Sigmoid colon (tissue), 7 donors: ENCODE results near the gene CACNA1C. TPM values are rescaled to one million over a fixed set of nuclear protein-coding genes. Genes with fewer than 3 reads are reported as not detected.
A peak's percentile ranks its signal among the peaks of the same experiment; 100 is the strongest.

ENCODE experiments used
- DNase-seq: peaks from one replicate; pipeline ENCODE4 v3.0.0-alpha.2; 2019
- H3K27ac ChIP-seq, 4 donors: fragments of 200-600 bp; sonication (generic); one replicate each; pipeline ENCODE4 v1.5.1; 2016 to 2019; ENCODE audit warnings: mild to moderate bottlenecking in 1 of 4
- H3K27me3 ChIP-seq, 3 donors: fragments of 200-600 bp; sonication (generic); one replicate each; pipeline ENCODE4 v1.5.1; 2019; ENCODE audit warnings: mild to moderate bottlenecking in 1 of 3
- H3K36me3 ChIP-seq, 4 donors: fragments of 200-600 bp; sonication (generic); one replicate each; pipeline ENCODE4 v1.5.1; 2016 to 2019
- H3K4me1 ChIP-seq, 4 donors: fragments of 200-600 bp; sonication (generic); one replicate each; pipeline ENCODE4 v1.5.1; 2017 to 2019
- H3K4me3 ChIP-seq, 4 donors: fragments of 200-600 bp; sonication (generic); one replicate each; pipeline ENCODE4 v1.5.1; 2017 to 2019; ENCODE audit warnings: mild to moderate bottlenecking in 2 of 4, moderate library complexity in 1 of 4
- H3K9me3 ChIP-seq, 4 donors: fragments of 200-600 bp in 3 of 4; sonication (generic) in 3 of 4; one replicate each; pipeline versions ENCODE4 v1.5.1 to v1.6.1; 2013 to 2019
- EP300 ChIP-seq, 4 donors: sonication (generic); formaldehyde crosslinking; IDR thresholded peaks; one replicate each; pipeline ENCODE4 v1.6.1; 2017; ENCODE audit warnings: antibody characterized with exemption in 4 of 4
- POLR2A ChIP-seq, 2 donors: fragments of 450-650 bp; IDR thresholded peaks; one replicate each; pipeline ENCODE4 v1.6.1; 2016; ENCODE audit warnings: antibody characterized with exemption in 2 of 2, mild to moderate bottlenecking in 2 of 2, moderate library complexity in 2 of 2
- POLR2AphosphoS5 ChIP-seq, 4 donors: sonication (generic); formaldehyde crosslinking; IDR thresholded peaks; one replicate each; pipeline ENCODE4 v1.6.1; 2017; ENCODE audit warnings: antibody characterized with exemption in 4 of 4
- WGBS, 2 donors: extraction: QIAGEN DNeasy Blood & Tissue Kit; methylation state at CpG; one replicate each; pipeline ENCODE4 v1.1.7; 2013; 5-methylcytosine and 5-hydroxymethylcytosine counted together
- intact Hi-C: fragments of 100-400 bp; cut with DNase I; formaldehyde crosslinking; loops from one replicate; pipeline ENCODE4 v1.15.1; 2023
- polyA plus RNA-seq, 3 donors: library from polyadenylated mRNA; stranded (reverse); fragments of 200-250 nt; gene quantifications; one replicate each; pipeline ENCODE4 v1.2.3, GENCODE V29; 2013
- total RNA-seq, 4 donors: library from RNA; depleted of rRNA; stranded (reverse); fragments of >200 nt; gene quantifications; one replicate each; pipeline ENCODE4 v1.1.0, GENCODE V29; 2016
- TF ChIP-seq, protein P1 (sequence below), 4 experiments: fragments of 450-650 bp in 3 of 4; fragments of 200-600 bp in 1 of 4; IDR thresholded peaks; one replicate each; pipeline ENCODE4 v1.5.1; 2016 to 2019; ENCODE audit warnings: antibody characterized with exemption in 4 of 4, mild to moderate bottlenecking in 3 of 4, moderate library complexity in 2 of 4
- donor health status: healthy with polysubstance abuse.
- donor health status: Bipolar disorder and iron deficiency.
- donor health status: healthy.

CACNA1C gene
- total and polyA plus RNA-seq, 7 donors = 0.46 to 213 (median 62.0) TPM

DNA sequence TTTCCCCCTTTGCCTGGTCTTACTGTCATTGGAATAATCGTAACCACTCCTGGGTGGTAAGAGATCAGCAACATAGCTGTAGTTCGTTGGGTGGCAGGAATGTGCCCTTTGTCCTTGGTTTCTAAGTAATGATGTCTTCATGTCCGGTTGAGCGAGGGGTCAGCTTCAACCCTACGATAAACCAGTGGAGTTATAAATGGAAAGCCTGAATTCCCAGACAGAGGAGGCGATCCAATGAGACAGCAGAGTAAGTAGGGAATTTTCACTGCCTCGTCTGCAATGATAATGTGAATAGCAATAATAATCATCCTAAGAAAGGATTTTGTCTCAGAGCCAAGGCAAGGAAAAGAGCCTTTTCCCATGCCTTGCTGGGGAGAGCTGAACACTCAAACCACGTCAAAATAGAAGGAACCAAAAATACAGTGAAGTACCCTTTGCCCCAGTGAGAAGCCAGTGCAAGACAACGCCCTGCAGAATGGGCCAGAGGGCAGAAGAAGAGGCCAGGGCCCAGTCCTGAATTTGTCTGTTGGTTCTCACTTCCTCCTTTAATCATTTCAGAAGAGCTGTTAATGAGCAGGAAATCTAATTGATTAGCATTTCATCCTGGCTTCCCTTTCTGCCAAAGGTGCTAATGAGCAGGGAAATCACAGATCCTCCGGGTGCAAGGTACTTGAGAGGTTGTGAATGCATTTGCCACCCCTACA lies 330.7 kb downstream of the CACNA1C start:
- peak overlapping the region; percentile 72 to 90 (median 84) for H3K27ac ChIP-seq
- H3K27me3 ChIP-seq = no peaks in the 10 kb centered on the region
- H3K9me3 ChIP-seq = no peaks in the 10 kb centered on the region
- H3K4me1 ChIP-seq = peaks cover 0 to 87% (median 78%) of the 10 kb centered on the region in 4 donors
- no peak for TF ChIP-seq EP300 (IDR thresholded peaks at IDR 0.05)
- no peak for TF ChIP-seq POLR2A (IDR thresholded peaks at IDR 0.05)
- no peak for TF ChIP-seq POLR2AphosphoS5 (IDR thresholded peaks at IDR 0.05)
- TF ChIP-seq, protein P1, sequence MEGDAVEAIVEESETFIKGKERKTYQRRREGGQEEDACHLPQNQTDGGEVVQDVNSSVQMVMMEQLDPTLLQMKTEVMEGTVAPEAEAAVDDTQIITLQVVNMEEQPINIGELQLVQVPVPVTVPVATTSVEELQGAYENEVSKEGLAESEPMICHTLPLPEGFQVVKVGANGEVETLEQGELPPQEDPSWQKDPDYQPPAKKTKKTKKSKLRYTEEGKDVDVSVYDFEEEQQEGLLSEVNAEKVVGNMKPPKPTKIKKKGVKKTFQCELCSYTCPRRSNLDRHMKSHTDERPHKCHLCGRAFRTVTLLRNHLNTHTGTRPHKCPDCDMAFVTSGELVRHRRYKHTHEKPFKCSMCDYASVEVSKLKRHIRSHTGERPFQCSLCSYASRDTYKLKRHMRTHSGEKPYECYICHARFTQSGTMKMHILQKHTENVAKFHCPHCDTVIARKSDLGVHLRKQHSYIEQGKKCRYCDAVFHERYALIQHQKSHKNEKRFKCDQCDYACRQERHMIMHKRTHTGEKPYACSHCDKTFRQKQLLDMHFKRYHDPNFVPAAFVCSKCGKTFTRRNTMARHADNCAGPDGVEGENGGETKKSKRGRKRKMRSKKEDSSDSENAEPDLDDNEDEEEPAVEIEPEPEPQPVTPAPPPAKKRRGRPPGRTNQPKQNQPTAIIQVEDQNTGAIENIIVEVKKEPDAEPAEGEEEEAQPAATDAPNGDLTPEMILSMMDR (IDR thresholded peaks at IDR 0.05) = no peak
- 46 to 71% methylated on average over 10 of the region's 10 CpGs for WGBS, 2 donors
- intact Hi-C loops = loop anchor here (5.0 kb wide), 2 partner anchors 49 to 199 kb away; no protein-coding TSS in a partner anchor
- H3K4me3 ChIP-seq = no peak overlapping the region
- no peaks in the 10 kb centered on the region for H3K36me3 ChIP-seq
- no peak for DNase-seq

DNA sequence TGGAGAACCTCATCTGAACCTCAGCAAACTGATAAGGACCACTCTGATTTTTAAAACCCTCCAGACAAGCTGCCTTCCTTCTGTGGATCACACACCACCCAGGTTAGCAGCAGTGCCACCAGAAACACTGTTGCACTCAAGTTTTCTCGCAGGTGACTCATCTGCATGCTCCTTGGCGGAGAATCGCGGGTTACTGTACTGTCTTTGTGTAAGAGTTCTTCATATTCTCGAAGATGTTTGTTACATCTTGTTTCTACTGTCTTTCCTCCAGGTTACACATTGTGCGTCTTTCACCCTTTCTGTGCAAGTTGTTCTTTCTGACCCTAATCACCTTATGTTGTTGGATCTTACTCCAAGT lies 331.2 kb downstream of the CACNA1C start:
- H3K9me3 ChIP-seq = no peaks in the 10 kb centered on the region
- H3K36me3 ChIP-seq = no peaks in the 10 kb centered on the region
- no peaks in the 10 kb centered on the region for H3K27me3 ChIP-seq
- H3K4me1 ChIP-seq = peaks cover 0 to 87% (median 76%) of the 10 kb centered on the region in 4 donors
- 93% methylated on average over 6 of the region's 6 CpGs for WGBS, 2 donors
- no peak for DNase-seq
- H3K27ac ChIP-seq = peak overlapping the region; percentile 72 to 90 (median 84)
- no peak overlapping the region for H3K4me3 ChIP-seq
- no peak for TF ChIP-seq EP300 (IDR thresholded peaks at IDR 0.05)
- TF ChIP-seq POLR2AphosphoS5 (IDR thresholded peaks at IDR 0.05) = peak in 3 of 4 donors; percentile 29 to 75 (median 47)
- intact Hi-C loops = loop anchor here (5.0 kb wide), 2 partner anchors 48 to 198 kb away; no protein-coding TSS in a partner anchor

DNA sequence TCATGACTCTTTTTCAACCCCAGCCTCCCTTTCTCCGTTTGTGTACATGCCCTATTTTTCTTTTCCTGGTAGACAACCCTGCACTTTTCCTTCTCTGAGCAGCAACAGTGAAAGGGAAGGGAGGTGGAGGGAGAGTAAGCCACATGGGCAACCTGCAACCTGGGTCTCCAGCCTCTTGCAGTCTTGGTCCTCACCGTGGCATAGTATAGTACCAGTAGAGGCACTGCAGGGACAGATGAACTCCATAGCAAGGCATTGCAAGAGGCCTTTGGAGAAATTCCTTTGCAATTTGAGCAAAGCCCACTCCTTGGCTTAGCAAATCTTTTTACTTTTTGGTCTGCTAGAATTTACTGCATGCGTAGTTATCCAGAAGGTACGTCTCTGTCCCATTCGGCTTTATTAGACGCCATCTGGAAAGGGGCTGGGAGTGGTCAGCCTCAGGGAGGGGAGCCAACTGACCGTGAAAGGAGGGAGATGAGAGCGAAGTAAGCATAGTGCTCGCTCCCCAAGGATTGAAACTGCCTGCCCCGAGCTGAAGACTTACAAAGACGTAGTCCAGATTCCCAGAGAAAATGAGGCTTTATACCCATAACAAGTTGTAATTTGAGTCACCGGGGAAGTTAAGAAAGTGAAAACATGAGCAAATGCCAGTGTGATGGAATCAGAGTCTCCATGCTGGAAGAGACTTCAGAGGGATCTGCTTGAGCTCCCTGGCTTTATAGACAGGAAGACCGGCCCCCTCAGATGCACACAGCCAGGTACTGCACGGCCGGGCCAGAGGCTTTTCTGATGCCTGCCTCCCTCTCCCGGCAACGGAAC lies 332.0 kb downstream of the CACNA1C start:
- Histone ChIP-seq H3K4me1 (peaks cover 0 to 89% (median 79%) of the 10 kb centered on the region in 4 donors), H3K36me3 (no peaks in the 10 kb centered on the region), H3K27ac (peak overlapping the region; percentile 72 to 90 (median 84)), H3K9me3 (no peaks in the 10 kb centered on the region), H3K4me3 (peak overlapping the region in 3 of 4 donors; percentile 22 to 26 (median 23)), H3K27me3 (no peaks in the 10 kb centered on the region)
- 79 to 88% methylated on average over 17 of the region's 17 CpGs for WGBS, 2 donors
- intact Hi-C loops = loop anchor here (5.0 kb wide), 2 partner anchors 48 to 198 kb away; no protein-coding TSS in a partner anchor
- TF ChIP-seq, protein P1 (IDR thresholded peaks at IDR 0.05) = peak in 1 of 4 experiments; percentile 7
- TF ChIP-seq POLR2A (IDR thresholded peaks at IDR 0.05) = no peak
- TF ChIP-seq EP300 (IDR thresholded peaks at IDR 0.05) = peak in 1 of 4 donors; percentile 20
- peak; percentile 42 to 58 (median 48) for TF ChIP-seq POLR2AphosphoS5 (IDR thresholded peaks at IDR 0.05)
- no peak for DNase-seq

DNA sequence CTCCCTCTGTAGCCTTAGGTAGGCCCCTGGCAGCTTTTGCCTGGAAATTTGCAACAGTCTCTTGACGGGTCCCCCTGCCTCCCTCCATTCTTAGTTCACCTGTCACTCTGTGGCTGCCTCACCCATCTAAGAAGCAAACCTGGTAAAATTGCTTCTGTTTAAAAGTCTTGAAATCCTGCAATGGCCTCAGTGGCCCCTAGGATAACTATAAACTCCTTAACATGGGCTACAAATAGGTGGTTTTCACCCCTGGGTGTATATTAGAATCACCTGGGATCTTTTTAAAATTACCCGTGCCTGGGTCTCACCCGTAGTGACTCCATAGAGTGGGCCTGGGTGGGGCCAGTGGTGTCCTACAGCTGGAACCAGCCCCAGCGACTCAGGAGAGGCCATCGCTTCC lies 332.7 kb downstream of the CACNA1C start:
- no peaks in the 10 kb centered on the region for H3K36me3 ChIP-seq
- intact Hi-C loops = no loop called here
- peak overlapping the region; percentile 72 to 90 (median 84) for H3K27ac ChIP-seq
- H3K9me3 ChIP-seq = no peaks in the 10 kb centered on the region
- no peaks in the 10 kb centered on the region for H3K27me3 ChIP-seq
- no peak for TF ChIP-seq POLR2AphosphoS5 (IDR thresholded peaks at IDR 0.05)
- no peak for TF ChIP-seq EP300 (IDR thresholded peaks at IDR 0.05)
- TF ChIP-seq, protein P1 (IDR thresholded peaks at IDR 0.05) = no peak
- TF ChIP-seq POLR2A (IDR thresholded peaks at IDR 0.05) = no peak
- no peak for DNase-seq
- peak overlapping the region in 2 of 4 donors; percentile 22 to 23 for H3K4me3 ChIP-seq
- WGBS, 2 donors = 92 to 94% methylated on average over 5 of the region's 5 CpGs
- H3K4me1 ChIP-seq = peaks cover 0 to 88% (median 80%) of the 10 kb centered on the region in 4 donors

DNA sequence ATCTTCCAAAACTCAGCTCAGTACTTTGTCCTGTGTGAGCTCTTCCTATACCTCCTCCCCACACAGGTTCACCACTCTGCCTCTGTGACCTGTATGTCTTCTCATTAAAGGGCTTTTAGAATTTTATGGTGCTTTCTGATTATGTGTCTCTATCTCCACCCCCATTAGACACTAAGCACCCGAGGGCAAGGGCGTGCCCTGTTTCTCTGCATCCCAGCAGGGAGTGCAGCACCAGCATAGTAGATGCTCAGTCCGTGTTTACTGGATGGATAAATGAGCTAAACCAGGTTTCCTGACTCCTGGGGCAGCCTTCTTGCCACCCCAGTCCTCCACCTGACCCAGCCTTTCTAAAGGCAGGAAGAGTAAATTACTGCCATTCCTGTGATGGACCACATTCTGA lies 333.8 kb downstream of the CACNA1C start:
- no peak overlapping the region for H3K4me3 ChIP-seq
- H3K27me3 ChIP-seq = no peaks in the 10 kb centered on the region
- H3K4me1 ChIP-seq = peaks cover 0 to 90% (median 83%) of the 10 kb centered on the region in 4 donors
- intact Hi-C loops = no loop called here
- no peak for DNase-seq
- 50 to 77% methylated on average over 3 of the region's 3 CpGs for WGBS, 2 donors
- no peaks in the 10 kb centered on the region for H3K9me3 ChIP-seq
- TF ChIP-seq POLR2A (IDR thresholded peaks at IDR 0.05) = no peak
- TF ChIP-seq POLR2AphosphoS5 (IDR thresholded peaks at IDR 0.05) = no peak
- no peak for TF ChIP-seq EP300 (IDR thresholded peaks at IDR 0.05)
- TF ChIP-seq, protein P1 (IDR thresholded peaks at IDR 0.05) = no peak
- H3K27ac ChIP-seq = peak overlapping the region in 3 of 4 donors; percentile 83 to 90 (median 84)
- no peaks in the 10 kb centered on the region for H3K36me3 ChIP-seq
